Measurements from ENCODE around the gene AATK.

DNA sequence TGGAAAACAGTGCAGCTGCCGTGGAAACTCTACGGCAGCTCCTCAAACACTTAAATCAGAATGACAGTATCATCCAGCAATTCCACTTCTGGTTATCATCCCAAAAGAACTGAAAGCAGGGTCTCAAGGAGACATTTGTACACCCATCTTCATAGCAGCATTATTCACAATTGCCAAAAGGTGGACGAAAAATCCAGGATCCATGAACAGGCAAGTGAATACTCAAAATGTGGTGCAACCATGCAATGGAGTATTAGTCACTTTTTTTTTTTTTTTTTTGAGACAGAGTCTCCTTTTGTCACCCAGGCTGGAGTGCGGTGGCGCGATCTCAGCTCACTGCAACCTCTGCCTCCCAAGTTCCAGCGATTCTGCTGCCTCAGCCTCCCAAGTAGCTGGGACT is 10.6 kb upstream of the AATK start:
- TF ChIP-seq, protein P1, sequence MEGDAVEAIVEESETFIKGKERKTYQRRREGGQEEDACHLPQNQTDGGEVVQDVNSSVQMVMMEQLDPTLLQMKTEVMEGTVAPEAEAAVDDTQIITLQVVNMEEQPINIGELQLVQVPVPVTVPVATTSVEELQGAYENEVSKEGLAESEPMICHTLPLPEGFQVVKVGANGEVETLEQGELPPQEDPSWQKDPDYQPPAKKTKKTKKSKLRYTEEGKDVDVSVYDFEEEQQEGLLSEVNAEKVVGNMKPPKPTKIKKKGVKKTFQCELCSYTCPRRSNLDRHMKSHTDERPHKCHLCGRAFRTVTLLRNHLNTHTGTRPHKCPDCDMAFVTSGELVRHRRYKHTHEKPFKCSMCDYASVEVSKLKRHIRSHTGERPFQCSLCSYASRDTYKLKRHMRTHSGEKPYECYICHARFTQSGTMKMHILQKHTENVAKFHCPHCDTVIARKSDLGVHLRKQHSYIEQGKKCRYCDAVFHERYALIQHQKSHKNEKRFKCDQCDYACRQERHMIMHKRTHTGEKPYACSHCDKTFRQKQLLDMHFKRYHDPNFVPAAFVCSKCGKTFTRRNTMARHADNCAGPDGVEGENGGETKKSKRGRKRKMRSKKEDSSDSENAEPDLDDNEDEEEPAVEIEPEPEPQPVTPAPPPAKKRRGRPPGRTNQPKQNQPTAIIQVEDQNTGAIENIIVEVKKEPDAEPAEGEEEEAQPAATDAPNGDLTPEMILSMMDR (IDR thresholded peaks at IDR 0.05) = no peak
- TF ChIP-seq POLR2AphosphoS5 (IDR thresholded peaks at IDR 0.05) (no peak), POLR2A (IDR thresholded peaks at IDR 0.05) (no peak)

Measured in suprapubic skin (tissue), 4 donors.